Lower leg skin (tissue), 4 donors: ENCODE data around the gene FNDC3B. TPM values are rescaled to one million over a fixed set of nuclear protein-coding genes. Genes with fewer than 3 reads are reported as not detected.

Source experiments
- DNase-seq, 2 donors: peaks; one replicate each; pipeline ENCODE4 v3.0.0-alpha.2; 2019; ENCODE audit warnings: low spot score in 2 of 2
- H3K4me3 ChIP-seq: fragments of 200-600 bp; sonication (generic); 2 replicates; pipeline ENCODE4 v1.5.1; 2017; ENCODE audit warnings: mild to moderate bottlenecking, low read depth; ENCODE audit not compliant: poor library complexity, severe bottlenecking
- POLR2A ChIP-seq, 2 donors: fragments of 450-650 bp; IDR thresholded peaks; one replicate each; pipeline ENCODE4 v1.6.1; 2016 to 2017; ENCODE audit warnings: antibody characterized with exemption in 2 of 2, mild to moderate bottlenecking in 1 of 2, moderate library complexity in 1 of 2
- WGBS, 2 donors: methylation state at CpG; one replicate each; pipeline ENCODE4 v1.1.5; 2018; 5-methylcytosine and 5-hydroxymethylcytosine counted together
- intact Hi-C: fragments of 100-400 bp; cut with DNase I; formaldehyde crosslinking; loops from one replicate; pipeline ENCODE4 v1.15.0; 2023; ENCODE audit warnings: low total_unique reads
- total RNA-seq, 4 donors: library from RNA; depleted of rRNA; stranded (reverse); fragments of >200 nt; gene quantifications; one replicate each; pipeline ENCODE4 v1.1.0, GENCODE V29; 2016
- TF ChIP-seq, protein P1 (sequence below), 3 donors: fragments of 450-650 bp; IDR thresholded peaks; one replicate each; pipeline ENCODE4 v1.5.1; 2016; ENCODE audit warnings: antibody characterized with exemption in 3 of 3, mild to moderate bottlenecking in 3 of 3, moderate library complexity in 2 of 3

The FNDC3B gene
- total RNA-seq, 4 donors from 2014 or later, result 22.9 to 39.3 (median 23.2) TPM

DNA sequence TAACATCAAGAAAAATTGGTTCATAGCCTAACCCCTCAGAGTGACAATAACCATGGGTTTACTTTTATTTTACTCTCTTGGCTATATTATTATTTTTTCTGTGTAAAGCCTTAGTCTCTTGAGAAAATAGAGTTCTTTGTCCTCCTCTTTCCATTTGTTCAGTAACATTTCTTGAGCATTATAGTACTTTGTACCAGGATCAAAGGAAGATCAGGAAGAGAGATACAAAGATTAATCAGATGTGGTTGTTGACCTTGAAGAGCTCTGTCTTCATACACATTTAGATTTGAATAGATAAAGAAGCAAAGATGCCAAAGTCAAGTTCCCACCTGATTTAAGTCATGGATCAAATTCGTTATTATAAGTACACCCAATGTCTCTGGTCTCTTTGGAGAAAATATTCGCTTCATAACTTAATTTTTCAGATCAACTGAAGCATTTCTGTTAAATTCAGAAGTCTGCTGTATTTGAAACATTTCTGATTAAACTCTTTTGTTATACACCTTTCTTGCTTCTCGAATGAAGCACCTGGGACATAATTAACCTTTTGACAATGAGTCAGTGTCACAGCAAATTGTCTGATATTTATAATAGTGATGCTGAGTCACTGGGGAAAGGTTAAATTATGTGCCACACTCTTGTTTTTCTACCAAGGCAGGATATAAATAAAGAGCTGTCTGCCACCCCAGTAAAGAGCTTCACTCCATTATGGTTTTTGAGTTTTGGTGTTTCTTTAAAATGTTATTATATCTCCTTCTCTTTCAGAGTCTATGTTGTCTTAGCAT is 308.7 kb downstream of the FNDC3B start:
- 72 to 81% methylated on average over 3 of the region's 3 CpGs for WGBS, 2 donors
- intact Hi-C loops, result no loop called here
- no peak for TF ChIP-seq POLR2A (IDR thresholded peaks at IDR 0.05)
- TF ChIP-seq, protein P1, sequence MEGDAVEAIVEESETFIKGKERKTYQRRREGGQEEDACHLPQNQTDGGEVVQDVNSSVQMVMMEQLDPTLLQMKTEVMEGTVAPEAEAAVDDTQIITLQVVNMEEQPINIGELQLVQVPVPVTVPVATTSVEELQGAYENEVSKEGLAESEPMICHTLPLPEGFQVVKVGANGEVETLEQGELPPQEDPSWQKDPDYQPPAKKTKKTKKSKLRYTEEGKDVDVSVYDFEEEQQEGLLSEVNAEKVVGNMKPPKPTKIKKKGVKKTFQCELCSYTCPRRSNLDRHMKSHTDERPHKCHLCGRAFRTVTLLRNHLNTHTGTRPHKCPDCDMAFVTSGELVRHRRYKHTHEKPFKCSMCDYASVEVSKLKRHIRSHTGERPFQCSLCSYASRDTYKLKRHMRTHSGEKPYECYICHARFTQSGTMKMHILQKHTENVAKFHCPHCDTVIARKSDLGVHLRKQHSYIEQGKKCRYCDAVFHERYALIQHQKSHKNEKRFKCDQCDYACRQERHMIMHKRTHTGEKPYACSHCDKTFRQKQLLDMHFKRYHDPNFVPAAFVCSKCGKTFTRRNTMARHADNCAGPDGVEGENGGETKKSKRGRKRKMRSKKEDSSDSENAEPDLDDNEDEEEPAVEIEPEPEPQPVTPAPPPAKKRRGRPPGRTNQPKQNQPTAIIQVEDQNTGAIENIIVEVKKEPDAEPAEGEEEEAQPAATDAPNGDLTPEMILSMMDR (IDR thresholded peaks at IDR 0.05), result no peak
- DNase-seq, result no peak
- no peak overlapping the region for H3K4me3 ChIP-seq

GRCh38 chr3:172351895-172352466 is 312.6 kb downstream of the FNDC3B start:
- intact Hi-C loops, result no loop called here
- no peak for DNase-seq
- WGBS, 2 donors, result 88 to 94% methylated on average over 9 of the region's 9 CpGs
- no peak overlapping the region for H3K4me3 ChIP-seq
- TF ChIP-seq, protein P1 (IDR thresholded peaks at IDR 0.05), result no peak

- no peak overlapping the region for H3K4me3 ChIP-seq
- 94 to 95% methylated on average over 10 of the region's 10 CpGs for WGBS, 2 donors
- no peak for DNase-seq
- intact Hi-C loops, result no loop called here
- TF ChIP-seq, protein P1 (IDR thresholded peaks at IDR 0.05), result no peak
- no peak for TF ChIP-seq POLR2A (IDR thresholded peaks at IDR 0.05)
Observed at GRCh38 chr3:172352786-172353185, 313.4 kb downstream of the FNDC3B start.

DNA sequence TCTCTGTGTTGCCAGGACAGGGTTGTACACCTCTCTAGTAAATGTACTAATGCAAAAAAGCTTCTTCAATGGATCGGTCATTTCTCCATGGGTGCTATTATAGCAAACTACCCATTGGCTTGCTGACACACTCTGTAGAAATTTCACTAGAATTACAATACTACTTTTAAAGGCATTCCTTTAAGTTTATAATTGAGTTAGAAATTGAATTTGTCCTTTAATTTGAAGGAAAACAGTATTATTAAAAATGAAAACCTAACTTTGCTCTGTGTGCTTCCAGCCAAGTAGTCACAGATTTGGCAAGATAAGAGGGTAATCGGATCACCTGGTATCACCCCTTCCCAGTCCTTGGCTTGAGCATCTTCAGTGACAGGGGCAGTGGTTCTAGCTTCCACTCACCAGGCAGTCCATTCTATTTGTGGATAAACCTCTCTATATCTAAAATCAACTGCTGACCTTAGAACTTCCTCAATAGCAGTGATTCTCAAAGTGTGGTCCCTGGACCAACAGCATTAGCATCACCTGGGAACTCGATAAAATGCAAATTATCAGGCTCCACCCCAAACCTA is 315.6 kb downstream of the FNDC3B start:
- WGBS, 2 donors, result 79% methylated on average over 3 of the region's 3 CpGs
- intact Hi-C loops, result no loop called here
- TF ChIP-seq, protein P1 (IDR thresholded peaks at IDR 0.05), result no peak
- TF ChIP-seq POLR2A (IDR thresholded peaks at IDR 0.05), result no peak
- H3K4me3 ChIP-seq, result no peak overlapping the region
- DNase-seq, result no peak

DNA sequence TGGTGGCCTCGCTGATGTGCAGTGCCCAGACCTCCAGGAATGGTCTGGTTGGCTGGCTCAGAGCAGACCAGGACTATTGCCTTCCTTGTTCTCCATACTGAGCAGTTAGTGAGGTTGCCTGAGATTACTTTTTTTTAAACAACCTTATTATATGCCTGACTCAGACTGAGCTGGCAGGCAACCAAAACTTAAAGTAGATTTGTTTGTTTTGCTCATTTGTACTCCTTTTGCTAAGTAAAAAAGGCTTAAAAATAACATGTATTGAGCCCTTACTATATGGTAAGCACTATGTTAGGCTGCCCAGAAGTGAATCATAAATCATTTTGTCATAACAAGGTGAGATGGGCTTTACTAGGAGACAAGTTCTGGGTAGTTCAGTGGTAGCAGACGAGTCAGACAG is 316.5 kb downstream of the FNDC3B start:
- no peak for DNase-seq
- intact Hi-C loops, result no loop called here
- H3K4me3 ChIP-seq, result no peak overlapping the region
- TF ChIP-seq, protein P1 (IDR thresholded peaks at IDR 0.05), result no peak
- TF ChIP-seq POLR2A (IDR thresholded peaks at IDR 0.05), result no peak
- 71 to 72% methylated on average over 2 of the region's 2 CpGs for WGBS, 2 donors
